Spleen (tissue), 11 donors: ENCODE results near the gene CHRNG. TPM values are rescaled to one million over a fixed set of nuclear protein-coding genes. Genes with fewer than 3 reads are reported as not detected.
A peak's percentile ranks its signal among the peaks of the same experiment; 100 is the strongest.

Experiments
- DNase-seq: peaks from one replicate; pipeline ENCODE4 v3.0.0-alpha.2; 2020
- H3K27ac ChIP-seq, 8 donors: fragments of 200-600 bp; sonication (generic) in 7 of 8; 1 replicate in 4 of 8; 2 replicates in 4 of 8; pipeline versions ENCODE4 v1.5.0 to v1.8.0; 2016 to 2021; ENCODE audit warnings: inconsistent platforms in 4 of 8, mild to moderate bottlenecking in 4 of 8, moderate library complexity in 1 of 8
- H3K27me3 ChIP-seq, 7 donors: fragments of 200-600 bp; sonication (generic) in 6 of 7; replicated peaks in 1 of 7; 1 replicate in 4 of 7; 2 replicates in 3 of 7; pipeline versions ENCODE4 v1.5.0 to v1.8.0; 2016 to 2021; ENCODE audit warnings: inconsistent platforms in 3 of 7, mild to moderate bottlenecking in 1 of 7
- H3K36me3 ChIP-seq, 6 donors: fragments of 200-600 bp; sonication (generic) in 5 of 6; 1 replicate in 4 of 6; 2 replicates in 2 of 6; pipeline versions ENCODE4 v1.5.0 to v1.8.0; 2016 to 2021; ENCODE audit warnings: inconsistent platforms in 2 of 6
- H3K4me1 ChIP-seq, 6 donors: fragments of 200-600 bp; sonication (generic) in 5 of 6; 1 replicate in 3 of 6; 2 replicates in 3 of 6; pipeline versions ENCODE4 v1.5.0 to v1.8.0; 2016 to 2021; ENCODE audit warnings: inconsistent platforms in 3 of 6
- H3K4me3 ChIP-seq, 8 donors: fragments of 200-600 bp; sonication (generic) in 7 of 8; 1 replicate in 4 of 8; 2 replicates in 4 of 8; pipeline versions ENCODE4 v1.5.0 to v1.8.0; 2016 to 2021; ENCODE audit warnings: inconsistent platforms in 4 of 8, mild to moderate bottlenecking in 4 of 8, moderate library complexity in 2 of 8
- H3K9me3 ChIP-seq, 8 donors: fragments of 200-600 bp; sonication (generic) in 7 of 8; 1 replicate in 4 of 8; 2 replicates in 4 of 8; pipeline versions ENCODE4 v1.5.0 to v1.8.0; 2016 to 2021; ENCODE audit warnings: inconsistent platforms in 4 of 8
- POLR2A ChIP-seq, 3 donors: fragments of 450-650 bp; IDR thresholded peaks; one replicate each; pipeline ENCODE4 v1.5.1; 2017; ENCODE audit warnings: antibody characterized with exemption in 3 of 3, mild to moderate bottlenecking in 1 of 3
- POLR2AphosphoS5 ChIP-seq, 3 donors: sonication (generic); formaldehyde crosslinking; IDR thresholded peaks; one replicate each; pipeline ENCODE4 v1.5.1; 2017; ENCODE audit warnings: antibody characterized with exemption in 3 of 3
- WGBS, 5 donors: extraction: QIAGEN DNeasy Blood & Tissue Kit in 3 of 5; methylation state at CpG; one replicate each; pipeline versions ENCODE4 v1.1.5 to v1.1.7; 2013 to 2018; 5-methylcytosine and 5-hydroxymethylcytosine counted together
- intact Hi-C: fragments of 100-400 bp; cut with DNase I; formaldehyde crosslinking; loops from one replicate; pipeline ENCODE4 v1.15.0; 2023; ENCODE audit warnings: low total_unique reads
- polyA plus RNA-seq, 3 donors: library from polyadenylated mRNA; stranded (reverse); fragments of 200-250 nt; gene quantifications; one replicate each; pipeline ENCODE4 v1.2.1, GENCODE V29; 2013
- total RNA-seq, 7 donors: library from RNA; depleted of rRNA in 3 of 7; stranded (reverse); fragments of >200 nt in 3 of 7; fragmentation: NEBNext Ultra II Directional in 4 of 7; extraction: Animal tissue kit (Norgen Biotek cat#: 25700) in 4 of 7; gene quantifications; one replicate each; pipeline versions ENCODE4 v1.1.0 to v1.2.1, GENCODE V29; 2016 to 2021
- TF ChIP-seq, protein P1 (sequence below), 11 experiments: fragments of 200-600 bp in 7 of 11; fragments of 450-650 bp in 4 of 11; sonication (generic) in 4 of 11; IDR thresholded peaks in 8 of 11; conservative IDR thresholded peaks in 3 of 11; 1 replicate in 7 of 11; 2 replicates in 4 of 11; pipeline versions ENCODE4 v1.4.0 to v1.8.0; 2016 to 2021; ENCODE audit warnings: antibody characterized with exemption in 11 of 11, inconsistent platforms in 4 of 11, mild to moderate bottlenecking in 1 of 11
- donor health status: healthy with polysubstance abuse.
- donor health status: DM: no; HTN: no; CAD: no; lungs with moderate emphysema.
- donor health status: DM: no; HTN: no; CAD: no.
- donor health status: Bipolar disorder and iron deficiency.
- donor health status: healthy.
- donor health status: DM: no; HTN: no; CAD: no.
- donor health status: DM: yes; HTN: yes; CAD: no.

The CHRNG gene
- total and polyA plus RNA-seq, 10 donors: 0.06 TPM; not detected in 9

DNA sequence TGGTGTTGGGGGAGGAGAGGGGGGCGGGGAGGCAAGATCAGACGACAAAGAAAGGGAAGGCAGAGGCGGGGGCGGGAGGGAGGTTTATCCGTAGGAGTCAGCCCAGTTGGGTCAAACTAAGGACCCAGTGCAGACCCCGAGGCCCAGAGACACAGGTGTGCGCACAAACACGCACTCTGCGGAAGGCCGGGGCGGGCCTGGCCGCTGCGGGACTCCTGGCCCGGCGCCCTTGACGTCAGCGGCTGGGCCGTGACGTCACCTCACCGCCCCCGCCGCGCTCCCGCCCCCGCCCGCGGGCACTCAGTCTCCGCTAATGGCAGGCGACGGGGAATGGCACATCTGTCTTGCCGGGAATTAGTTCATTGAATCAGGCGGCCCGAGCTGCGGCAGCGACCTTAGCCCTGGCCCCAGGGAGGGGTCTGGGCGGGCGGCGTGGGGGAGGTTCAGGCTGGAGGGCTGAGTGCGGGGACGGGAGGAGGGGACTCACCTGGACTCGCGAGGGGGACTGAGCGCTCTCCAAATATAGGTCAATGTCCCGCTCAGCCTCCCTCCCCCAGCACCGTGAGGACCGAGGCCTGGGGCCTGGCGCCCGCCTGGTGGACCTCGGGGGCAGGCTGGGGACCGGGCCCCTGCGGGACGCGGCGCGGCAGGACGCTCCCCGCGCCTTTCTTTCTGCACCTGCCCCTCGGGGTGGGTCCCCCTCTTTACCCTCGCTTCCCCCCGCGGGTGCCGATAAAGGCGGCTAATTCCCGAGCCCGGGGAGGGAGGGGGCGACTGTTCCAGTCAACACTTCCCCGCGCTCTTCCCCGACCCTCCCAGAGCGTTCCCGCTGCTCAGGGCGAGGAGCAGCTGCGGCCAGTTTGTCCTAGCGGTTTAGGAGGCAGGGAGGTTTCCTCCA, 36.3 kb upstream of the CHRNG start:
- Histone ChIP-seq H3K4me1 (peaks cover 0 to 31% (median 23%) of the 10 kb centered on the region in 6 donors), H3K4me3 (peak overlapping the region; percentile 12 to 64 (median 32)), H3K9me3 (no peaks in the 10 kb centered on the region), H3K27me3 (peaks cover 4 to 85% (median 28%) of the 10 kb centered on the region in 7 donors), H3K27ac (no peak overlapping the region), H3K36me3 (no peaks in the 10 kb centered on the region)
- intact Hi-C loops: no loop called here
- TF ChIP-seq POLR2AphosphoS5 (IDR thresholded peaks at IDR 0.05): peak in 1 of 3 donors; percentile 12
- TF ChIP-seq, protein P1, sequence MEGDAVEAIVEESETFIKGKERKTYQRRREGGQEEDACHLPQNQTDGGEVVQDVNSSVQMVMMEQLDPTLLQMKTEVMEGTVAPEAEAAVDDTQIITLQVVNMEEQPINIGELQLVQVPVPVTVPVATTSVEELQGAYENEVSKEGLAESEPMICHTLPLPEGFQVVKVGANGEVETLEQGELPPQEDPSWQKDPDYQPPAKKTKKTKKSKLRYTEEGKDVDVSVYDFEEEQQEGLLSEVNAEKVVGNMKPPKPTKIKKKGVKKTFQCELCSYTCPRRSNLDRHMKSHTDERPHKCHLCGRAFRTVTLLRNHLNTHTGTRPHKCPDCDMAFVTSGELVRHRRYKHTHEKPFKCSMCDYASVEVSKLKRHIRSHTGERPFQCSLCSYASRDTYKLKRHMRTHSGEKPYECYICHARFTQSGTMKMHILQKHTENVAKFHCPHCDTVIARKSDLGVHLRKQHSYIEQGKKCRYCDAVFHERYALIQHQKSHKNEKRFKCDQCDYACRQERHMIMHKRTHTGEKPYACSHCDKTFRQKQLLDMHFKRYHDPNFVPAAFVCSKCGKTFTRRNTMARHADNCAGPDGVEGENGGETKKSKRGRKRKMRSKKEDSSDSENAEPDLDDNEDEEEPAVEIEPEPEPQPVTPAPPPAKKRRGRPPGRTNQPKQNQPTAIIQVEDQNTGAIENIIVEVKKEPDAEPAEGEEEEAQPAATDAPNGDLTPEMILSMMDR (IDR thresholded peaks at IDR 0.05 in 8 of 11, conservative IDR thresholded peaks at IDR 0.05 in 3 of 11): no peak
- no peak for DNase-seq
- WGBS, 5 donors: 1 to 7% (median 2%) methylated on average over 16 to 75 of the region's 75 CpGs

DNA sequence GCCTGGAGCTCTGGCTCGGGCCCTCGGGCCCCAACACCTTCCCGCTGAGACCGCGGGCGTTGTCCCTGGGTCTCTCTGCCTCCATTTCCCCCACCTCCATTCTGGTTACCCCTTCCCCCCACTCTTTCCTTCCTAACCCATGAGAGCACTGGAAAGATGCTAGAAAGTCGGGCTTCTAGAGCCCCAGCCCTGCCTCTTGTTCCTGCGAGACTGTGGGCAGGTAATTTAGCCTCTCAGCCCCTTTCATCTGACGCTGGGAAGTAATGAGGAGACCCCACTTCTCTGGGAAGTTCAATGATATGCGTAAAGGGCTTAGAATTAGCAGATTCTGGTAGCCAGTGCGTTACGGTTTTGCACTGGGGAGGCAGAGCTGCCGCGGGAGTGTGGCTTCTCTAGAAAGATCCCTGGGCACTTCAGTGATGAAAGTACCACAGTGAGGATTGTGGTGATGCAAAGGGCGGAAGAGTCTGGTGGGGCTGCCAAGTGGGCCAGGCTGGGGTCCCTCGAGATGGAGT, 35.6 kb upstream of the CHRNG start:
- Histone ChIP-seq H3K4me3 (peak overlapping the region in 2 of 8 donors; percentile 32 to 64), H3K9me3 (no peaks in the 10 kb centered on the region), H3K27me3 (peaks cover 4 to 85% (median 28%) of the 10 kb centered on the region in 7 donors), H3K27ac (no peak overlapping the region), H3K4me1 (peaks cover 0 to 31% (median 23%) of the 10 kb centered on the region in 6 donors), H3K36me3 (no peaks in the 10 kb centered on the region)
- DNase-seq: no peak
- intact Hi-C loops: no loop called here
- TF ChIP-seq POLR2A (IDR thresholded peaks at IDR 0.05) (no peak), POLR2AphosphoS5 (IDR thresholded peaks at IDR 0.05) (no peak)
- TF ChIP-seq, protein P1 (IDR thresholded peaks at IDR 0.05 in 8 of 11, conservative IDR thresholded peaks at IDR 0.05 in 3 of 11): no peak
- WGBS, 5 donors: 21 to 47% (median 30%) methylated on average over 15 to 16 of the region's 16 CpGs

DNA sequence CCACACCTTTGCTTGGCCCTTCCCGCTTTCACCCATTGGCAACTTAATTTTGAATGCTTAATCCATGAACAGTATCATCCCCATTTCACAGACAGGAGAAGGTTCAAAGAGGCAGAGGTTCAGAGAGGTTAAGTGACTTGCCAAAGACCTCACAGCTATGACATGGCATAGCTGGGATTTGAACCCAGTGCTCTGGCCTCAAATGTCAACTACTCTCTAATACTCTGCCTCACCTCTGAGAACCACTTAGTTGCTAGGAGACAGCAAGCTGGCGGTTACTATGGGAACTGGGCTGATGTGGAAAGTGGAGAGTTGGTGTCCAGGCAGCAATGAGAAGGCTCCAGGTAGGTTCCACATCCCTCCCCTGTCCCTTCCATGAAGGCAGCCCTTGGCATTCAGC, 35.1 kb upstream of the CHRNG start:
- no peaks in the 10 kb centered on the region for H3K36me3 ChIP-seq
- H3K27ac ChIP-seq: no peak overlapping the region
- intact Hi-C loops: no loop called here
- 70 to 94% (median 91%) methylated on average over 2 of the region's 2 CpGs for WGBS, 5 donors
- H3K4me1 ChIP-seq: peaks cover 0 to 31% (median 23%) of the 10 kb centered on the region in 6 donors
- H3K9me3 ChIP-seq: no peaks in the 10 kb centered on the region
- H3K27me3 ChIP-seq: peaks cover 4 to 79% (median 28%) of the 10 kb centered on the region in 7 donors
- no peak overlapping the region for H3K4me3 ChIP-seq
- no peak for DNase-seq
- no peak for TF ChIP-seq POLR2AphosphoS5 (IDR thresholded peaks at IDR 0.05)

DNA sequence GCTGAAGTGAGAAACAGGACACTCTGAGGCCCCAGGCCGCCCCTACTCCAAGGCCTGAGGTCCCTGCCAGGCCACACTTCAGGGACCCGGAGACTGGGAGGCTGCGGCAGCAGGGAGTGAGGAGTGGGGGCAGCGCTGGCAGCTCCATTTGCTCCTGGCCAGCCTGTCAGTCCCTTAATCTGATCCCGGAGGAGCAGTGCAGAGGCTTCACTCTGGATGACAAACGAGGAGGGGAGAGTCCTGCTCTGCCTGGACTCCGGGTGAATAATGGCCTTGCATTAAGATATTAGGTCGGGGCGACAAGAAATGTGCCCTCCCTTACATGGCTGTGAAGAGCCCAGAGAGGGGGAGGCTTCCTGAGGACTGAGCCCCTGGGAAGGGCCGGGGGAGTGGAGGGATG, 33.6 kb upstream of the CHRNG start:
- no peaks in the 10 kb centered on the region for H3K36me3 ChIP-seq
- H3K27ac ChIP-seq: no peak overlapping the region
- intact Hi-C loops: no loop called here
- H3K9me3 ChIP-seq: no peaks in the 10 kb centered on the region
- WGBS, 5 donors: 44 to 56% (median 51%) methylated on average over 6 to 10 of the region's 10 CpGs
- DNase-seq: no peak
- TF ChIP-seq POLR2AphosphoS5 (IDR thresholded peaks at IDR 0.05) (no peak), POLR2A (IDR thresholded peaks at IDR 0.05) (no peak)
- TF ChIP-seq, protein P1 (IDR thresholded peaks at IDR 0.05 in 8 of 11, conservative IDR thresholded peaks at IDR 0.05 in 3 of 11): no peak
- H3K4me1 ChIP-seq: peaks cover 0 to 31% (median 22%) of the 10 kb centered on the region in 6 donors
- H3K27me3 ChIP-seq: peaks cover 4 to 65% (median 28%) of the 10 kb centered on the region in 7 donors
- H3K4me3 ChIP-seq: no peak overlapping the region
